A549 (cell line): Measurements from ENCODE around the gene SH3PXD2A.

Experiments used
- CHD2 ChIP-seq: fragments of 150-350 bp; IDR thresholded peaks from 2 replicates; pipeline ENCODE4 v1.6.1; 2014; ENCODE audit warnings: low read length; ENCODE audit not compliant: partially characterized antibody
- EP300 ChIP-seq, 2 experiments: fragments of >200 bp; sonication (Bioruptor Twin); formaldehyde crosslinking; IDR thresholded peaks; 2 replicates in 1 of 2; 3 replicates in 1 of 2; pipeline ENCODE4 v1.6.1; 2016 to 2017
- HOXB13 ChIP-seq: fragments of 250-450 bp; sonication (Bioruptor Pico); IDR thresholded peaks from 2 replicates; pipeline ENCODE4 v1.5.0; 2020; ENCODE audit warnings: low read depth, mild to moderate bottlenecking, moderate library complexity
- MYC ChIP-seq: IDR thresholded peaks from 2 replicates; pipeline ENCODE4 v1.6.1; 2012; ENCODE audit warnings: mild to moderate bottlenecking, inconsistent platforms, low read length, improper control_type of control experiment, borderline replicate concordance
- PHF8 ChIP-seq: fragments of 200-600 bp; sonication (generic); IDR thresholded peaks from 2 replicates; pipeline ENCODE4 v1.6.1; 2016; ENCODE audit warnings: low read depth, mild to moderate bottlenecking, antibody characterized with exemption, moderate library complexity, borderline replicate concordance
- POLR2A ChIP-seq: IDR thresholded peaks from 2 replicates; pipeline ENCODE4 v1.6.1; 2012; ENCODE audit warnings: mild to moderate bottlenecking, low read length
- RAD21 ChIP-seq, 2 experiments: fragments of >200 bp in 1 of 2; sonication (Bioruptor Twin) in 1 of 2; formaldehyde crosslinking in 1 of 2; IDR thresholded peaks in 1 of 2; conservative IDR thresholded peaks in 1 of 2; 2 replicates in 1 of 2; 3 replicates in 1 of 2; pipeline ENCODE4 v1.6.1; 2012 to 2018; ENCODE audit warnings: inconsistent platforms in 1 of 2
- RNF2 ChIP-seq: fragments of 200-600 bp; sonication (generic); IDR thresholded peaks from 2 replicates; pipeline ENCODE4 v1.6.1; 2016; ENCODE audit warnings: low read depth, mild to moderate bottlenecking, antibody characterized with exemption, moderate library complexity, borderline replicate concordance
- SMC3 ChIP-seq: fragments of >200 bp; sonication (Bioruptor Twin); formaldehyde crosslinking; IDR thresholded peaks from 3 replicates; pipeline ENCODE4 v1.6.1; 2018; ENCODE audit warnings: inconsistent platforms
- SREBF2 ChIP-seq: fragments of 450-650 bp; IDR thresholded peaks from 2 replicates; pipeline ENCODE4 v1.6.1; 2014; ENCODE audit warnings: mild to moderate bottlenecking, moderate library complexity
- TFCP2L1 ChIP-seq: fragments of 250-450 bp; sonication (Bioruptor Pico); IDR thresholded peaks from 2 replicates; pipeline ENCODE4 v1.5.0; 2021; ENCODE audit warnings: mild to moderate bottlenecking
- TF ChIP-seq, protein P1 (sequence below): fragments of >200 bp; sonication (Bioruptor Twin); formaldehyde crosslinking; IDR thresholded peaks from 3 replicates; pipeline ENCODE4 v1.5.1; 2016
- TF ChIP-seq, protein P2 (sequence below): IDR thresholded peaks from 2 replicates; pipeline ENCODE4 v1.6.1; 2012
- TF ChIP-seq, protein P3 (sequence below): fragments of 450-650 bp; IDR thresholded peaks from 2 replicates; pipeline ENCODE4 v1.6.1; 2014; ENCODE audit warnings: antibody characterized with exemption

DNA sequence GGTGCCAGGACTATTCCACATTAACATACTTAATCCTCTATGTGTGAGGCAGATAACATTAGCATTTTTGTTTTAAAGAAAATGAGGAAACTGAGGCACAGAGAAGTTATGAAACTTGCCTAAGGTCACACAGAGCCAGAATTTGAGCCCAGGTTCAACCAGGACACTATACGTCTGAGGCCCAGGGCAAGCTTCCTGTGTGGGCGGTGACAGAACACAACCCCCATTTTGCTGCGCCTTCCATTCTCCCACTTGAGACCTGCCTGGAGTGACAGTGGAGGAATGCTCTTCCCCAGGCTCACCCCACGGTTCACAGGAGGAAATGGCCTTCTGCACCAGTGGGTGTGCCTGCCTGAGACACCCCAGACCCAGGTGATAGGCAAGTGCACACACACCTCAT, 164.1 kb downstream of the SH3PXD2A start:
- TF ChIP-seq RAD21 (conservative IDR thresholded peaks at IDR 0.05 in 1 of 2, IDR thresholded peaks at IDR 0.05 in 1 of 2) (no peak), TFCP2L1 (CRISPR knock-in tag) (no peak), MYC (no peak), EP300 (IDR thresholded peaks at IDR 0.05) (no peak), POLR2A (no peak), RNF2 (no peak), SMC3 (no peak), SREBF2 (no peak), HOXB13 (CRISPR knock-in tag) (no peak), PHF8 (no peak), CHD2 (no peak)
- TF ChIP-seq, protein P1, sequence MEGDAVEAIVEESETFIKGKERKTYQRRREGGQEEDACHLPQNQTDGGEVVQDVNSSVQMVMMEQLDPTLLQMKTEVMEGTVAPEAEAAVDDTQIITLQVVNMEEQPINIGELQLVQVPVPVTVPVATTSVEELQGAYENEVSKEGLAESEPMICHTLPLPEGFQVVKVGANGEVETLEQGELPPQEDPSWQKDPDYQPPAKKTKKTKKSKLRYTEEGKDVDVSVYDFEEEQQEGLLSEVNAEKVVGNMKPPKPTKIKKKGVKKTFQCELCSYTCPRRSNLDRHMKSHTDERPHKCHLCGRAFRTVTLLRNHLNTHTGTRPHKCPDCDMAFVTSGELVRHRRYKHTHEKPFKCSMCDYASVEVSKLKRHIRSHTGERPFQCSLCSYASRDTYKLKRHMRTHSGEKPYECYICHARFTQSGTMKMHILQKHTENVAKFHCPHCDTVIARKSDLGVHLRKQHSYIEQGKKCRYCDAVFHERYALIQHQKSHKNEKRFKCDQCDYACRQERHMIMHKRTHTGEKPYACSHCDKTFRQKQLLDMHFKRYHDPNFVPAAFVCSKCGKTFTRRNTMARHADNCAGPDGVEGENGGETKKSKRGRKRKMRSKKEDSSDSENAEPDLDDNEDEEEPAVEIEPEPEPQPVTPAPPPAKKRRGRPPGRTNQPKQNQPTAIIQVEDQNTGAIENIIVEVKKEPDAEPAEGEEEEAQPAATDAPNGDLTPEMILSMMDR = no peak
- TF ChIP-seq, protein P2, sequence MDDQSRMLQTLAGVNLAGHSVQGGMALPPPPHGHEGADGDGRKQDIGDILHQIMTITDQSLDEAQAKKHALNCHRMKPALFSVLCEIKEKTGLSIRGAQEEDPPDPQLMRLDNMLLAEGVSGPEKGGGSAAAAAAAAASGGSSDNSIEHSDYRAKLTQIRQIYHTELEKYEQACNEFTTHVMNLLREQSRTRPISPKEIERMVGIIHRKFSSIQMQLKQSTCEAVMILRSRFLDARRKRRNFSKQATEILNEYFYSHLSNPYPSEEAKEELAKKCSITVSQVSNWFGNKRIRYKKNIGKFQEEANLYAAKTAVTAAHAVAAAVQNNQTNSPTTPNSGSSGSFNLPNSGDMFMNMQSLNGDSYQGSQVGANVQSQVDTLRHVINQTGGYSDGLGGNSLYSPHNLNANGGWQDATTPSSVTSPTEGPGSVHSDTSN = no peak
- TF ChIP-seq, protein P3, sequence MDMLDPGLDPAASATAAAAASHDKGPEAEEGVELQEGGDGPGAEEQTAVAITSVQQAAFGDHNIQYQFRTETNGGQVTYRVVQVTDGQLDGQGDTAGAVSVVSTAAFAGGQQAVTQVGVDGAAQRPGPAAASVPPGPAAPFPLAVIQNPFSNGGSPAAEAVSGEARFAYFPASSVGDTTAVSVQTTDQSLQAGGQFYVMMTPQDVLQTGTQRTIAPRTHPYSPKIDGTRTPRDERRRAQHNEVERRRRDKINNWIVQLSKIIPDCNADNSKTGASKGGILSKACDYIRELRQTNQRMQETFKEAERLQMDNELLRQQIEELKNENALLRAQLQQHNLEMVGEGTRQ = no peak
